Parathyroid adenoma (tissue), 2 donors: ENCODE data around the gene PREP.

ENCODE experiments used
- H2AFZ ChIP-seq: fragments of 300-600 bp; sonication (generic); one replicate; pipeline ENCODE4 v1.7.0; 2017; ENCODE audit warnings: antibody characterized with exemption, mild to moderate bottlenecking
- H3K27ac ChIP-seq: fragments of 300-600 bp; sonication (generic); one replicate; pipeline ENCODE4 v1.7.0; 2017
- H3K27me3 ChIP-seq: fragments of 300-600 bp; sonication (generic); one replicate; pipeline ENCODE4 v1.7.0; 2017; ENCODE audit warnings: low read length; ENCODE audit not compliant: control insufficient read depth, insufficient read depth
- H3K36me3 ChIP-seq: fragments of 300-600 bp; sonication (generic); one replicate; pipeline ENCODE4 v1.7.0; 2017; ENCODE audit warnings: low read length; ENCODE audit not compliant: control insufficient read depth, insufficient read depth
- H3K4me1 ChIP-seq: fragments of 300-600 bp; sonication (generic); one replicate; pipeline ENCODE4 v1.7.0; 2017; ENCODE audit warnings: control low read depth
- H3K4me2 ChIP-seq: fragments of 300-600 bp; sonication (generic); one replicate; pipeline ENCODE4 v1.7.0; 2017; ENCODE audit warnings: low read length
- H3K4me3 ChIP-seq: fragments of 300-600 bp; sonication (generic); one replicate; pipeline ENCODE4 v1.7.0; 2017; ENCODE audit warnings: low read depth, low read length
- H3K79me2 ChIP-seq: fragments of 300-600 bp; sonication (generic); one replicate; pipeline ENCODE4 v1.7.0; 2017; ENCODE audit warnings: control low read depth
- H3K9ac ChIP-seq: fragments of 300-600 bp; sonication (generic); one replicate; pipeline ENCODE4 v1.7.0; 2017; ENCODE audit warnings: mild to moderate bottlenecking
- H3K9me3 ChIP-seq: fragments of 300-600 bp; sonication (generic); one replicate; pipeline ENCODE4 v1.7.0; 2017; ENCODE audit warnings: low read length; ENCODE audit not compliant: control insufficient read depth
- CTCF ChIP-seq: fragments of 300-600 bp; sonication (generic); IDR thresholded peaks from one replicate; pipeline ENCODE4 v1.7.0; 2017; ENCODE audit warnings: antibody characterized with exemption, mild to moderate bottlenecking
- donor health status: primary hyperparathyroidism.

Gene PREP

GRCh38 chr6:105384004-105384403, 18.9 kb downstream of the PREP start:
- no peak overlapping the region for H2AFZ ChIP-seq
- H3K36me3 ChIP-seq, result no peaks in the 10 kb centered on the region
- H3K9ac ChIP-seq, result no peak overlapping the region
- H3K4me3 ChIP-seq, result no peak overlapping the region
- no peaks in the 10 kb centered on the region for H3K9me3 ChIP-seq
- peaks cover 3% of the 10 kb centered on the region for H3K4me1 ChIP-seq
- H3K27me3 ChIP-seq, result no peaks in the 10 kb centered on the region
- H3K27ac ChIP-seq, result no peak overlapping the region
- H3K4me2 ChIP-seq, result no peak overlapping the region
- H3K79me2 ChIP-seq, result peaks cover 11% of the 10 kb centered on the region
- TF ChIP-seq CTCF, result no peak

- H2AFZ ChIP-seq, result no peak overlapping the region
- no peak overlapping the region for H3K4me3 ChIP-seq
- no peaks in the 10 kb centered on the region for H3K9me3 ChIP-seq
- no peaks in the 10 kb centered on the region for H3K27me3 ChIP-seq
- no peak overlapping the region for H3K27ac ChIP-seq
- H3K4me1 ChIP-seq, result peaks cover 3% of the 10 kb centered on the region
- no peak overlapping the region for H3K4me2 ChIP-seq
- TF ChIP-seq CTCF, result no peak
- no peak overlapping the region for H3K9ac ChIP-seq
- H3K79me2 ChIP-seq, result peaks cover 11% of the 10 kb centered on the region
- H3K36me3 ChIP-seq, result no peaks in the 10 kb centered on the region
Observed at GRCh38 chr6:105382958-105383357, 19.9 kb downstream of the PREP start.

GRCh38 chr6:105382496-105382895, 20.4 kb downstream of the PREP start:
- H3K36me3 ChIP-seq, result no peaks in the 10 kb centered on the region
- H3K9ac ChIP-seq, result no peak overlapping the region
- H3K27ac ChIP-seq, result no peak overlapping the region
- H3K79me2 ChIP-seq, result peaks cover 11% of the 10 kb centered on the region
- H3K4me1 ChIP-seq, result peaks cover 3% of the 10 kb centered on the region
- no peak overlapping the region for H3K4me3 ChIP-seq
- no peaks in the 10 kb centered on the region for H3K27me3 ChIP-seq
- no peaks in the 10 kb centered on the region for H3K9me3 ChIP-seq
- TF ChIP-seq CTCF, result no peak
- H2AFZ ChIP-seq, result no peak overlapping the region
- no peak overlapping the region for H3K4me2 ChIP-seq

- H2AFZ ChIP-seq, result no peak overlapping the region
- H3K9ac ChIP-seq, result no peak overlapping the region
- H3K36me3 ChIP-seq, result no peaks in the 10 kb centered on the region
- no peak overlapping the region for H3K4me3 ChIP-seq
- peaks cover 3% of the 10 kb centered on the region for H3K4me1 ChIP-seq
- no peaks in the 10 kb centered on the region for H3K9me3 ChIP-seq
- no peak overlapping the region for H3K4me2 ChIP-seq
- TF ChIP-seq CTCF, result no peak
- no peaks in the 10 kb centered on the region for H3K27me3 ChIP-seq
- no peak overlapping the region for H3K27ac ChIP-seq
- H3K79me2 ChIP-seq, result peaks cover 9% of the 10 kb centered on the region
Observed at GRCh38 chr6:105380634-105381033, 22.2 kb downstream of the PREP start.

- no peaks in the 10 kb centered on the region for H3K9me3 ChIP-seq
- no peaks in the 10 kb centered on the region for H3K36me3 ChIP-seq
- no peak overlapping the region for H3K9ac ChIP-seq
- no peaks in the 10 kb centered on the region for H3K27me3 ChIP-seq
- H2AFZ ChIP-seq, result no peak overlapping the region
- H3K27ac ChIP-seq, result no peak overlapping the region
- no peaks in the 10 kb centered on the region for H3K4me1 ChIP-seq
- no peak overlapping the region for H3K4me3 ChIP-seq
- H3K79me2 ChIP-seq, result no peaks in the 10 kb centered on the region
- no peak for TF ChIP-seq CTCF
- no peak overlapping the region for H3K4me2 ChIP-seq
Observed at GRCh38 chr6:105375797-105376196, 27.1 kb downstream of the PREP start.
